PC-9 (cell line): Measurements from ENCODE around the gene PCED1B. TPM values are rescaled to one million over a fixed set of nuclear protein-coding genes. Genes with fewer than 3 reads are reported as not detected.

Source experiments
- BruUV-seq: library from RNA; stranded (reverse); fragments of 400-500 nt; replicated peaks from 2 replicates; lab custom pipeline; 2021; lab: Mats Ljungman, UMichigan
- CTCF ChIA-PET: fragments of 300-600 bp; sonication (Branson Sonifier 250); formaldehyde crosslinking; loops from one replicate; lab custom pipeline; 2022; ENCODE audit warnings: antibody characterized with exemption; lab: Charles Lee
- POLR2A ChIA-PET: fragments of 300-600 bp; sonication (Branson Sonifier 250); formaldehyde crosslinking; loops from one replicate; lab custom pipeline; 2022; ENCODE audit warnings: antibody characterized with exemption; ENCODE audit not compliant: unreplicated experiment; lab: Charles Lee
- DNase-seq, 2 experiments: peaks; one replicate each; pipeline versions ENCODE4 v3.0.0 to v3.0.0-alpha.2; 2015 to 2022; ENCODE audit warnings: mixed read lengths in 1 of 2
- H2AFZ ChIP-seq: fragments of 200-600 bp; sonication (generic); 2 replicates; pipeline ENCODE4 v1.8.1; 2017; ENCODE audit warnings: antibody characterized with exemption
- H3F3A ChIP-seq: fragments of 200-600 bp; sonication (generic); 2 replicates; pipeline ENCODE4 v1.8.1; 2017; ENCODE audit warnings: antibody characterized with exemption, mild to moderate bottlenecking, low read depth; ENCODE audit not compliant: insufficient read depth
- H3K27ac ChIP-seq: fragments of 200-600 bp; sonication (generic); 2 replicates; pipeline ENCODE4 v1.6.1; 2016; ENCODE audit warnings: mixed run types
- H3K27me3 ChIP-seq: fragments of 200-600 bp; sonication (generic); 2 replicates; pipeline ENCODE4 v1.6.1; 2016; ENCODE audit warnings: low read depth, mixed run types; ENCODE audit not compliant: insufficient read depth
- H3K36me3 ChIP-seq: fragments of 200-600 bp; sonication (generic); 2 replicates; pipeline ENCODE4 v1.6.1; 2016; ENCODE audit warnings: low read depth, mixed run types
- H3K4me1 ChIP-seq: fragments of 200-600 bp; sonication (generic); replicated peaks from 2 replicates; pipeline ENCODE4 v1.6.1; 2016; ENCODE audit warnings: mixed run types; ENCODE audit not compliant: insufficient read depth
- H3K4me2 ChIP-seq: fragments of 200-600 bp; sonication (generic); 2 replicates; pipeline ENCODE4 v1.6.1; 2017; ENCODE audit warnings: mixed run types
- H3K4me3 ChIP-seq: fragments of 200-600 bp; sonication (generic); 2 replicates; pipeline ENCODE4 v1.6.1; 2016; ENCODE audit warnings: mixed run types
- H3K79me2 ChIP-seq: fragments of 200-600 bp; sonication (generic); 2 replicates; pipeline ENCODE4 v1.6.1; 2017; ENCODE audit warnings: low read depth, mixed run types
- H3K9me2 ChIP-seq: fragments of 200-600 bp; sonication (generic); 2 replicates; pipeline ENCODE4 v1.8.1; 2017; ENCODE audit warnings: mild to moderate bottlenecking; ENCODE audit not compliant: insufficient read depth
- H3K9me3 ChIP-seq: fragments of 200-600 bp; sonication (generic); 2 replicates; pipeline ENCODE4 v1.8.1; 2016; ENCODE audit warnings: low read depth; ENCODE audit not compliant: insufficient read depth
- H4K20me1 ChIP-seq: fragments of 200-600 bp; sonication (generic); 2 replicates; pipeline ENCODE4 v1.8.1; 2017; ENCODE audit not compliant: insufficient read depth
- CTCF ChIP-seq: fragments of 200-600 bp; sonication (generic); conservative IDR thresholded peaks from 2 replicates; pipeline ENCODE4 v1.6.1; 2017; ENCODE audit warnings: mixed run types, antibody characterized with exemption, mild to moderate bottlenecking, moderate library complexity
- EZH2 ChIP-seq: fragments of 200-600 bp; sonication (generic); IDR thresholded peaks from 2 replicates; pipeline ENCODE4 v1.8.0; 2017; ENCODE audit warnings: antibody characterized with exemption, low read depth
- intact Hi-C: fragments of 100-400 bp; cut with micrococcal nuclease; formaldehyde crosslinking; loops from one replicate; pipeline ENCODE4 v1.10.0; 2022; ENCODE audit not compliant: unreplicated experiment
- total RNA-seq: library from RNA; stranded (reverse); gene quantifications from 2 replicates; pipeline ENCODE4 v1.2.3, GENCODE V29; 2021

The PCED1B gene
- total RNA-seq, 1 experiment from 2014 or later = 11.2 TPM

- no peak for DNase-seq
- no peaks in the 10 kb centered on the region for H3K9me3 ChIP-seq
- no peak overlapping the region for H3K4me3 ChIP-seq
- H2AFZ ChIP-seq = no peak overlapping the region
- H3K4me2 ChIP-seq = no peak overlapping the region
- H3K9me2 ChIP-seq = no peaks in the 10 kb centered on the region
- H3K4me1 ChIP-seq = peaks cover 26% of the 10 kb centered on the region
- H3K27me3 ChIP-seq = no peaks in the 10 kb centered on the region
- H3K79me2 ChIP-seq = no peaks in the 10 kb centered on the region
- no peaks in the 10 kb centered on the region for H3F3A ChIP-seq
- intact Hi-C loops = no loop called here
- BruUV-seq = no TSS peak
- TF ChIP-seq EZH2 = no peak
- TF ChIP-seq CTCF = no peak
- CTCF ChIA-PET = interaction anchor here (0.6 kb wide), 1 partner anchor 82 kb away, joined by 6 read pairs; no protein-coding TSS in a partner anchor
- H3K36me3 ChIP-seq = no peaks in the 10 kb centered on the region
- no peaks in the 10 kb centered on the region for H4K20me1 ChIP-seq
- H3K27ac ChIP-seq = no peak overlapping the region
- POLR2A ChIA-PET = interaction anchor here (0.6 to 0.7 kb wide), 2 partner anchors 275 to 835 kb away, joined by 3 to 5 read pairs; no protein-coding TSS in a partner anchor
Observed at GRCh38 chr12:47192051-47192450, 112.6 kb downstream of the PCED1B start.

- peaks cover 26% of the 10 kb centered on the region for H3K4me1 ChIP-seq
Observed at GRCh38 chr12:47193066-47193465, 113.6 kb downstream of the PCED1B start.

GRCh38 chr12:47194501-47194900 lies 115.1 kb downstream of the PCED1B start:
- no peaks in the 10 kb centered on the region for H3K27me3 ChIP-seq
- no peaks in the 10 kb centered on the region for H3K9me3 ChIP-seq
- no peak overlapping the region for H2AFZ ChIP-seq
- H3K9me2 ChIP-seq = no peaks in the 10 kb centered on the region
- intact Hi-C loops = no loop called here
- H3K4me1 ChIP-seq = peaks cover 13% of the 10 kb centered on the region
- no peaks in the 10 kb centered on the region for H4K20me1 ChIP-seq
- no TSS peak for BruUV-seq
- H3K4me3 ChIP-seq = no peak overlapping the region
- H3F3A ChIP-seq = no peaks in the 10 kb centered on the region
- no peaks in the 10 kb centered on the region for H3K79me2 ChIP-seq
- no peak overlapping the region for H3K4me2 ChIP-seq
- ChIA-PET POLR2A (no interaction called here), CTCF (no interaction called here)
- H3K36me3 ChIP-seq = no peaks in the 10 kb centered on the region
- no peak for DNase-seq
- TF ChIP-seq CTCF = no peak
- no peak for TF ChIP-seq EZH2
- H3K27ac ChIP-seq = no peak overlapping the region

More at GRCh38 chr12:47193066-47193465, 113.6 kb downstream of the PCED1B start:
- Histone ChIP-seq H3F3A (no peaks in the 10 kb centered on the region), H3K4me3 (no peak overlapping the region), H3K9me3 (no peaks in the 10 kb centered on the region), H3K27ac (no peak overlapping the region), H2AFZ (no peak overlapping the region), H3K79me2 (no peaks in the 10 kb centered on the region), H3K27me3 (no peaks in the 10 kb centered on the region), H3K4me2 (no peak overlapping the region), H3K9me2 (no peaks in the 10 kb centered on the region), H4K20me1 (no peaks in the 10 kb centered on the region), H3K36me3 (no peaks in the 10 kb centered on the region)
- no TSS peak for BruUV-seq
- intact Hi-C loops = no loop called here
- no peak for DNase-seq
- no peak for TF ChIP-seq EZH2
- no peak for TF ChIP-seq CTCF
- ChIA-PET POLR2A (no interaction called here), CTCF (no interaction called here)
